Embryonic facial prominence (tissue), 1 donor: Measurements from ENCODE around the gene NOS1AP.
"Not testable (repeated sequence)": the region's sequence is repeated elsewhere in the genome, so short reads cannot be mapped to it uniquely, and the experiment has no call there.

Experiments used
- DNase-seq: peaks from one replicate; pipeline ENCODE4 v3.0.0-alpha.2; 2016; ENCODE audit errors: extremely low spot score

The NOS1AP gene

DNA sequence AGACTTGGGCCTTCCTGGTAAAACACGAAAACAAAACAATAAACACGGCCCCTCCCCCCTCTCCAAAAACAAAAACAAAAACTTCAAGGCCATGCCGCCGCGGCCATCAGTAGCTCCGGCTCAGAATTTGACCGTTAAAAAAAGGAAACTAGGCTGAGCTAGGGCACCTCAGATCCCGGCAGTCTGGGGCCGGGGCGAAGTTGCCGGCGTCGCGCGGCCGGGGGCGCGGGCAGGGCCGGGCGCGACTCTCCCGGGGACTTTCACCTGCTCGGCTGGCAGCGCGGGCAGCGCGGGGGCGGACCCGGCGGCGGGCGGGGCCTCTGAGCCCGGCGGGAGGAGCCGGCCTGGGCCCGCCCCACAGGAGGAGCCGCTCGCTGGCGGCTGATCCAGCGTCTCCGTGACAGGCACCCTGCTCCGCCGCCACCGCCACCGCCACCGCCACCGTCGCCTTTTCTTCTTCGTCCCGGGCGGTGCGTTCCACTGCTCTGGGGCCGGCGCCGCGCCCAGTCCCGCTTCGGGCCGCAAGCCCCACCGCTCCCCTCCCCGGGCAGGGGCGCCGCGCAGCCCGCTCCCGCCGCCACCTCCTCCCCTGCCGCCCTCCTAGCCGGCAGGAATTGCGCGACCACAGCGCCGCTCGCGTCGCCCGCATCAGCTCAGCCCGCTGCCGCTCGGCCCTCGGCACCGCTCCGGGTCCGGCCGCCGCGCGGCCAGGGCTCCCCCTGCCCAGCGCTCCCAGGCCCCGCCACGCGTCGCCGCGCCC lies at the start of gene NOS1AP:
Gene NOS1AP (plus strand): TSS at position 358 of the 760 bp plus-strand sequence. CDS start 487 bp downstream, outside the sequence.
- no peak for DNase-seq

DNA sequence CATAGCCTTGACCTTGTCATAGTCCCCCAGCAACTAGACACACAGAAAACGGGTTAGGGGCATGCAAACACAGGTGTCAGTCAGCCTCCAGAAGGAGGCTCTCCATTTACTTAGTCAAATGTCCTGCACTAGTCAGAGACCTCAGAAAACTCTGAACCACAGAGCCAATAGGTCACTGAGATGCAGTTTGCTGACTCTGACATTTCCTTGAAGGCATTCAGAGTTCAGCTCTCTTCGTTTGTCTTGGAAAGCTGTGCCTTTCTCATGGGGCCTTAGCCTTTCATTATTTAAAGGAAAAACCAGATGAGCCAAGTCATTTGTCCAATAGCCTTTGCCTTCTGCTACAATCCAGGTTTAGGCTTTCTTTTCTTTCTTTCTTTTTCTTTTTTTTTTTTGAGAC lies 49.3 kb upstream of the NOS1AP start:
- no peak for DNase-seq

DNA sequence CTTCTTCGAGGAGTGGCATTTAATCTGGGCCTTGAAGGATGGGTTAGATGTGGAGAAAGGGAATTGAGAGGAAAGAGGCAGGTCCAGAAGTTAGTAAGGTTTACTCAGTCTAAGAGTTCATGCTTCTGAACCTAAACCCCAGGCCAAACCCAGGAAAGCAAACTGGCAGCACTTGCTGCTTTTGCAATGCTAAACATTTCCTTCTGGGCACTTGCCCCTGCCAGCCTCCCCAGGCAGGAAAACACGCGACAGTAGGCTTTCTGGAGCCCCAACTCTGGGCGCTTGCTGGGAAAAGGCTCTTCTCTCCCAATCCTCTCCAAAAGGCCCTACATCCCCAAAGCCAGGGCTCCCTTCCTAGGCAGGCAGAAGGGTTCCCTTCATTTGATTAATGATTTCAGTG lies 48.4 kb upstream of the NOS1AP start:
- DNase-seq = no peak

DNA sequence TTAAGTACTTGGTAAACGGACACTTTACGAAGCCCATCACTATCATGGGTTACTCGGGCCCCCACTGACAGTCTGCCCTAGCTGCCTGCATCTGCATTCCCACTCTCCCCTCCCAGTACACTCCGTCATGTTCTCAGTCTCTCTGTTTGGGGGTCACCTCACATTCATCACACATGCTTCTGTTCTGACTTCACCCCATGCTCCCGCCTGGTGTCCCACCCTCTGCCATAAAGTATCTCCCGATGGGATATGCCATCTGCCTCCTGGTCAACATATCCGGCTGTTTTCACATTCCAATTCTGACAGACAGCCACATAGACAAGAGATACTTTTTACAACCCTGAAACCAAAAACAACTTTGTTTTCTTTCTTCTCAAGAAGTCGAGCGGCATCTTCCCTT lies 46.9 kb upstream of the NOS1AP start:
- DNase-seq = no peak

DNA sequence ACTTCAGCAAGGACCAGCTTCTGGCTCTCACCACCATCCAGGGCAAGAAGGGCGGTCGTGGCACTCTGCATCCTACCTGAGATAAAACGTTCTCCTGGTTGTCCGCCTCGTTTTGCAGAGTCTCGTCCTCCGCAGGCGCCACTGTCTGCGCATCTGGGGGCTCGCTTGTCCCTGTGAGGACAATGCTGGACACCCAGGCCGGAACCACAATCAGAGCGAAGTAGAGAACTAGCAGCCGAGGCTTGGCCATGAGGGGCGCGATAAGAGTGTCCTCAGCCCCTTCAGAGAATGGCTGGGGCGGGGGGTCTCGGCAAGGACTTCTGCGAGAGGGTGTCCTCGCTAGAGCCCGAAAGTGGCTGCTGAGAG lies 46.3 kb upstream of the NOS1AP start:
- DNase-seq = no peak

DNA sequence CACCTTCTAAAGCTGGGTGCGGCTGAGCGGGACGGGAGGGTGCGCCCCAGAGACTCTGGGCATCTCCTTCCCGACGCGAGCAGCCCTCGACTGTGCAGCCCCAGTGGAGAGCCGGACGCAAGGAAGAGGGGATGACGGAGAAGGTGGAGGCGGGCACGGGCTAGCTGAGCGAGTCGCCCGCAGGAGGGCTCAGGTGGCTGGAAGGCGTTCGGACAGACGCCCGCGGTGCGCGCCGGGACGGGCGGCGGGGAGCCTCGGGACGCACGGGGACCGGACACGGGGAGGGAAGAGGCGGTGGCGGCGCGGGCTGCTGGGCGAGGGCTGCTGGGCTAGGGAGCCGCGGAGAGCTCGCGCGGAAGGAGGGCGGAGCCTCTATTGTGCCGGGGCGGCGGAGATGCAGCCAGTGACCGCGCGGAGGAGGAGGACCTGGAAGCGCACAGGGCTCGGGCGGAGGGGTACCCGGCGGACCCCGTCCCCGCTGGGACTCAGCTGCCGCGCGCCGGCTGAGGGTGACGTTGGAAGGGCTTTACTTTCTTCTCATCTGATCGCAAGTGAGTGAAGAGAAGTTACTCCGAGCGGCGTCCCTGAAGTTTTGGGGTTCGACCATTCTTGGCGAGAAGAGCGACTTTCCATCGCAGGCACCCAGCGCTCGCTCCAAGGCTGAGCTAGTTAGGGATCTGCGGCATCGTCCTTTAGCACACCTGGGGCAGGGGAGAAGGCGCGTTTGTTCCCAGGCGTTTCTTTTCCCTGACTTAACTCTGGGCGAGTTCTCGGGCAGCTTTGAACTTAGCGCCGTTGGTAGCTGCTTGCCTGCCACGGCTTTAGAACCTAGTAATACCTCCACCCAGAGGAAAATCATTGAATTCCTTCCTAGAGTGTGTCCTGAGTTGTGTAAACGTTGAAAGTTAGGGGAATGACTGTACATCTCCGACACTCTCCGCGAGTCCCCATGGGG lies 45.7 kb upstream of the NOS1AP start, which contains the start of gene OLFML2B:
Gene OLFML2B (minus strand): TSS at position 323 of the 955 bp plus-strand sequence. CDS start 439 bp downstream, outside the sequence.
- peak; percentile 48 for DNase-seq

DNA sequence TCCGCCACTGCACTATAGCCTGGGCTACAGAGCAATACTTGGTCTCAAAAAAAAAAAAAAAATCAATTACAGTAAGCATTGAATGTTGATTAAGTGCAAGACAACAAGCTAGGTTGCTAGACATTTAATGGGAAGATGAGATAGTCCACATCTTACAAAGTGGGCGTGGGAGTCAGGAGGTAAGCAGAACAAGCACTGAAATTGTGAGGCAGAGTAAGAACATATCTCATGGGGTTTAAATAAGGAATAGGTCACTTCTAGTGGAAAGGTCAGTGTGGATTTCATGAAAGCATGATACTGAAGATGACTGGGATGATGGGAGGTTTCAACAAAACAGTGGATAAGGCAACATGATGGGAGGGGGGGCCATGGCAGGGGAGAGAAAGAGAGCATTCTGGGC lies 44.0 kb upstream of the NOS1AP start:
- no peak for DNase-seq

DNA sequence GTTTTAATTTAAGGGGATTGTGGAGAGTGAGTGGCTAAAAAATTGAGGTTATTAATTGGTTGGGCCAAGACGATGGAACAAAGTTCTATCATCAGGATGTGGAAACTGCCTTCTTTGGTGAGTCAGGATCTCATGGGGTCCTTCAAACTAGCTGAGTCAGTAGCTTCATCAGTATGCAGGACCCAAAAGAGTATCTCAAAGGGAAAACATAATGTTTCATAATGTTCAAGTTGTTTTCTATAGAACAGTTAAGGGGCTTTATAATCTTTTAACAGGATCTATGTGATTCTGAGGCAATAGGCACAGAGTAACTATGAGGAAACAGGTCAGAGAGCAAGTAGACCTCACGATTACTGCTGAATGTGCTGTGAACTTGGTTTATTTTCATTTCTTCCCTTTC lies 42.6 kb upstream of the NOS1AP start:
- no peak for DNase-seq

DNA sequence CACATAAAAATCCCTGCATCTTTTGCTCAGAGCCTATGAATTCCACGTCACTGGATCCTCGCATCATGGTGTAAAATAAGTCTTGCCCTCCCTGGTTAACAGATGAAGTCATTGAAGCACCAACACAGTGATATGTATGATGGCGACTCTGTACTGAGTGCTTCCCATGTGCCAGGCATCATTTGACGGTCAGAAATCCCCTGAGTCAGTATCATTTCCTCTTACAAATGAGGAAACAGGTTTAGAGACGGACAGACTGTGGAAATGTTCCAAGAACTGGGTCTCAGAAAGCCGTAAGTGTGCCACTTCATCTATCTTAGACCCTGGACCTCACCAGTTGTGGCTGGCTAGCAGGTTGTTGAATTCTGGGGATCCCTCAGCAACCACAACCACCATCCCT lies 40.8 kb upstream of the NOS1AP start:
- DNase-seq = no peak

DNA sequence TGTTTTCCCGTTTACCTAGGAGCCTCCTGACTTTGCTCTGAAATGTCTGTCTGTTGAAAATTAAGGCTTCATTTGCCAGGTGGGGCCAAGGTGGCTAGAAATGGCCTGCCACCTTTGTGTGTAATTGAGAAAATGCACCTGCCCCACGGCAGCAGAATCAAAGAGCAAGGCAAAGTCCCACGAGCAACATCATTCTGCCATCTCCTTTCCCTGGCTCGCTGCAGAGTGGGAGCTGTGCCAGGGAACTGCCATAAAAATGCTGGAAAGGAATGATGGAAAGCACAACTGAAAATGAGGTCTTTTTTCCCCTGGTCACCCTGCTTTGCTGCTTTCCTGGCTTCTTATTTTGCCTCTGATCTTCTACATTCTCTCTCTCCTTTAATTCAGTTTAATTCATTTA lies 40.3 kb upstream of the NOS1AP start:
- no peak for DNase-seq

DNA sequence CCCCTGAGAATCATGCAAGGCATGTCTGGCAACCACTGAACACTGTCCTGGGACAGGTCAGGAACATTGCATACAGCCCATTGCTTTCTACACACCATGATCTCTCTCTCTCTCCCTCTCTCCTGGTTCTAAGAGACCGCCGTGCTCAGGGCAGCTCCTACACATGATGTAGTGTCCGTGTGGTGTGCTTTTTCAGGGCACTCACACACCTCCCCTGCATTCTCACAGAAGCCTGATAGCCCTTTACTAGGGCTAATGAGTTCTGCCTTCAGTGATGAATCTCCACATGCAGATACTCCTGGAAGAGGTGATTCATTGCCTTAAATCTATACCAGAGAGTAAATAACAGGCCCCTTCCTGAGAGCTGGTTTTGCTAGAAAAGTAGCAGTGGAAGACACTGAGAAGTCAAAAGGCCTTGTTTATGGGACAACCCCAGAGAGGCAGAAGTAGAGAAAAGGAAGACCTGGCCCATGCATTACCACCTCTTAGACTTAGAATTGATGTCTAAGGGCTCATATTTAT lies 38.7 kb upstream of the NOS1AP start:
- no peak for DNase-seq

DNA sequence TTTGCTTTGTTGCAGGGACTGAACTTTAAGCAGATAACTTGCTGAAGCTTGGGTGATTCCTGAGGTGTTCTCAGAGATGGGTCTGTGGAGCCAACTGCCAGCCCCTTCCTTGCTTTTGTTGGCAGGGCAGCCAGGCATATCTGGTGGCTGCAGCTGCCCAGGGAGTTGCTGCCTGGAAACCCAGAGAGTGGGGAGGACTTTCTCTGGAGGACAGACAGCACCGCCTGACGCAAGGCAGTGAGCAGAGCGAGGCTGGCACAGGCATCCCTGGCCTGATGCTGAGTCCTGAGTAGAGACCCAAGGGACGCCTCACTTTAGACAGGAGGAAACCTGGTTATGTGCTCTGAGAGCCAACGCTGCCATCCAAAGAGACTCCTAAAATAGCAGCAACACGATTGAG lies 36.1 kb upstream of the NOS1AP start:
- DNase-seq = no peak

DNA sequence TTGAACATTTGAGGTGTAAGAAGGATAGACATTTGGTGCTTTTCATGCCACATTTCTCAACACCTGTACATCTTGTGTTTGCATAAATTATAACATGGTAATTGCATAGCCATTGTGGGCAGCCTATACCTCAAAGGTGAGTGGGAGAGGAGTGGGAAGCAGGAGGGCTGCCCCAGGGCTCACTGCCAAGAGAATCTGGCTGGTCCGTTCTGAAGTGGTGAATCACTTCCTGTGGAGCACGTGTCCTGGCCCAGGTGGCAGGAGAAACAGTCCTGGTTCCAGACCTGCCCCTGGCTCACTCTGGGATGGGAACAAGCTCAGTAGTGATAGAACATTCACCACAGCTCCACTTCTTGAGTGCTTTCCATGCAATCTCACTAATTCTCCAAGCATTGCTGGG lies 34.2 kb upstream of the NOS1AP start:
- no peak for DNase-seq

DNA sequence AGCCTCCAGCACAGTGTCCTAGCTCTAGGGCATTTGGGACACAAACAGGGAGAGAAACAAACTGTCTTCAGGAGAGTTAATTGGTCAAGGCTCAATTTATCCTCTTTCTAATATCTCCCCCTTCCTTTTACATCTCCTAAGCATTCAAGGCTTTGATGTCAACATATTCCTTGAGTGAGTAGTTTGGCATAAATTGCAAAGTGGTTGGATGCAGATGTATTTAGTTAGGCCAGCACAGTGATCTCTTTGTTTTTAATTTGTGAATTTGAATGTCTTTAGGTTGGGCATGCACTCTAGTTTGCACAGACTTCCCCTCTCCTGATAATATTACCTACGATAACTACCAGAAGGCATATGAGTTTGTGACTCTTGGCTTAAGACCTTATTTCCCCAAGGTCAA lies 33.3 kb upstream of the NOS1AP start:
- DNase-seq = no peak

DNA sequence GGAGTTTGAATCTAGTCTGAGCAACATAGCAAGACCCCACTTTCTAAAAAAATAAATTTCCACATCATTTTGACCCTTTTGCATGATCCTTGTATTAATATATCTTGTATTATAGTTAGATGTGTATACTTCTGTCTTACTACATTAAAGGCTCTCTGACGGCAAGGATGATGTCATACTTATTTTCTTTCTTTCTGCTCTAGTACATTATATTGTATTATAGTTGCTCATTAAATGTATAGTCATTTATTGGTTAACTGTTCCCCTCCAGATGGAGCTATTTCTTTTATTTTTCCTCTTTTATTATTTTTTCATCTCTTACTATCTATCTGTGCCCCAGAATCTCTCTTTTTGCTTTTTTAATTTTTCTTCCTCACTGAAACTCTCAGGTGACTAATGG lies 30.9 kb upstream of the NOS1AP start:
- DNase-seq = no peak

DNA sequence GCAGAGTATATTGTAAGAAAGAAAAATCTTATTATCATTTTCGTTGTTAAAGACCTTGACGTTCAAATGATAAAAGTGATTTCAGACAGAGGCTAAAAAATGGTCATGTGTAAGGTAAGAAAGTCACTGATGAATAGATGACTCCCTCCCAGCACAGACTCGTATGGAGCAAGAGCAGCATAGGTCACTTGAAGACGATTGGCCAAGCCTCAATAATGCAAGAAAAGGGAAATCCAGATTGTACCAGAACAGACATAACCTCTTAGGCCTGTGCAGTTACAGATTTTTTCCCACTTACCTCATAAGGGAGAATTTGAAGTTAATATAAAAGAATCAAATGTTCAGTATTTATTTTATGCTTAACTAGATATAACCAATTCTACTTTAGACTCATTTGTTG lies 29.5 kb upstream of the NOS1AP start:
- DNase-seq = no peak

DNA sequence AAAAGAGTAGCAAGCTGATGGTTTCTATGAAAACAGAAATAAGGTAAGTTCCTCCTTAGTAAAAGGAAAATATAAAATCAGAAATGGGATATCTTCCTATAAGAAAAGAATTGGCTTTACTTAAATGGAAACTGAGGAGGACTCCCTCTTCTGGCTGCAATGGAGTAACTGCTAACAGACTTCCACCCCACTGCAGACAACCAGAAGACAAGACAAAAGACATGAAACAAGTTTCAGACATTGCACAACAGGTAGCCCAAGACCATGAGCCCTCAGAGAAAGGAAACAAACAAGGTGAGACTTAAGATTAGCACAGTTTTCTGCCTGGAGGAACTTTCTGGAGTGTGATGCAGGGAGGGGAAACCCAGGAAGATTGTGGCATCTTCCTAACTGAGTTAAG lies 28.8 kb upstream of the NOS1AP start:
- no peak for DNase-seq

DNA sequence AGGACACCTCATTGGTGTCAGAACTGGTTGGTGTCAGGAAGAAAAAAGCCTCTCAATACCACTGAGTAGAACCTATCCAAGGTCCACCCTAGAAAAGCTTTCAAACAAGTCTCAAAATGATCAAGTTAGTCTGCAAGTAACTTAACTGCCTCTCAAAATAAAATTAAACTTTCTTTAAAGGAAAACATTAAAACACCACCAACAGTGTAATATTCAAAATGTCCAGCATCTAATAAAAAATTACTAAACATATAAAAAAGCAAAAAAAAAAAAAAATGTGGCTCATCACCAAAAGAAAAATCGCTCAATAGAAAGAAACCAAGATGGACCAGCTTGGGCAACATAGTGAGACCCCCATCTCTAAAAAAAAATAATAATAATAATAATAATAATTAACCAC lies 27.1 kb upstream of the NOS1AP start:
- no peak for DNase-seq

DNA sequence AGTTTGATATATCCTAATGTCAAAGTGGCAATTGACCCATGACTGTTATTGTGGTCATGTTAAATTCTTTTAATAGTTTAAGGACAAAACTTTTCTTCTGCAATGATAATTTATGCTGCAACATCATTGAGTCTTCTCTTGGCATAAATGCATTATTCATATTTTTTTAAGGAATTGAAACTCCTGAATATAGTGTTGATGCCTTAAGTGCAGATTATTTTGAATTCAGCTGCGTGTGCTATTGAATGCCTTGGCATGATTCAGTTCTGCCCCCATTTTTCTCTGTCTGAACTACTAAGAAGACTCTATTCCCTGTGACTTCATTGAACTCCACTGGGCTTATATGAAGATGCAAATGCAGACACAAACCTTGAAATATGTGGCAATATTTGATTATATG lies 22.6 kb upstream of the NOS1AP start:
- DNase-seq = no peak

DNA sequence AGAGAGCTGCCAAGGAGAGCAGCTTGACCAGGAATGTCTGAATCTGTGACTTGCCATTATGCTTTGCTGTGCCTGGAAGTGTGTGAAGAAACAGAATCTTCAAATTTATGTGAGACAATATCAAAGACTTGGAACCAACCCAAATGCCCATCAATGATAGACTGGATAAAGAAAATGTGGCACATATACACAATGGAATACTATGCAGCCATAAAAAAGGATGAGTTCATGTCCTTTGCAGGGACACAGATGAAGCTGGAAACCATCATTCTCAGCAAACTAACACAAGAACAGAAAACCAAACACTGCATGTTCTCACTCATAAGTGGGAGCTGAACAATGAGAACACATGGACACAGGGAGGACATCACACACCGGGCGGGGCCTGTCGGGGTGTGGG lies 15.5 kb upstream of the NOS1AP start:
- not testable (repeated sequence) for DNase-seq

DNA sequence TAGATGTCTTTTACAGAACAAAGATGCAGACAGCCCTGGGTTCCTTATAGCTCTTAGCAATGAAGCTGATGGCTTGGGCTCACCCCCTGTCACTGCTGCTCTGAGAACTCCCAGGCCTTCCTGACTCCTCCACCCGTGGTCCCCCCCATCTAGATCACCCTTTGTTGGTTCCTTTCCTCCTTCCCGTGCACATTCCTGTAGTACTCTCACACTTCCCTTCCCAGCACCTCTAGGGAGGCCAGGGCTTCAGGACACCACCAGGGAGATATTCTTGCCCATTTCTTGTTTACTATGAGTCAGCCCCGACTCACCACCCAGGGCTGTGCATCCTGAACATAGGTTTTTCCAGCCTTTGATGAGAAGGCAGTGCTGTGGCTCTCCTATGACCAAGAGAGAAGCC lies 14.4 kb upstream of the NOS1AP start:
- no peak for DNase-seq

DNA sequence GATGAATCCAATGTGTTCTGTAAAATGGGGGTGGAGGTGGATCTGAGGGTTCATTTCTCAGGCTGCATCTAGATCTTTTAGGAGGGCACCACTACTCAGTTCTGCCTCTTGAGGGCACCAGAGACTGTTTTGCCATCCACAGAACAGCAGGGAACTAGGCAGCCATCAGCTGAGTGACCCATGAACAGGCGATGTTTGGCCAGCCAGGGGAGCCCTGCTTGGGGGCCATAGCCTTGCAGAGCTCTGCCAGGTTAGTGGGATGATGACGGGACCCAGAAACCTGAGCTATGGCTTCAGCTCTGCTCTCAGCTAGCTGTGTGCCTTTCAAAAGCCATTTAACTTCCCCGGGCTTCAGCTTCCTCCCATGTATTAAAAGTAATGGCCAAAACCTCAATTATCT lies 13.4 kb upstream of the NOS1AP start:
- DNase-seq = no peak

DNA sequence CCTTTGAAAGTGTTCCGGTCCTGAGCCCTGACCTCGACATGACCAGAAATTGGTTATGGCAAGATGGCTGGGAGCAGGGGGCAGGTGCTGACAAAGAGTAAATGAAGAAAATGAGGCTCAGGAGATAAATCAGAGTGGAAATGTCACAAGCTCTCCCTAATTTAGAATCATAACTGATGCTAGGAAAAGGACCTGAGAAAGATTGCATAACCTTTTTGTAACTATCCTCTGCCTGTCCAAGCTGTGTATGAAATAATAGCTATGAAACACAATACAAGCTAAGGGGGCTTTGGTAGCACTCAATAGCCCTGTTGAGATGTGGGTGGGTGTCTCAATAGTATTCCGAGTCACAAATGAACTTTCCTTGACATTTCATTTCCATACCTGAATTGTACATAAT lies 12.9 kb upstream of the NOS1AP start:
- DNase-seq = no peak
